Esophagus muscularis mucosa (tissue), 3 donors: ENCODE measurements around the gene UBE2G2.

Source experiments
- CTCF ChIP-seq, 3 experiments: fragments of 200-600 bp in 2 of 3; fragments of 450-650 bp in 1 of 3; sonication (generic) in 2 of 3; IDR thresholded peaks; one replicate each; pipeline ENCODE4 v1.5.1; 2017 to 2019; ENCODE audit warnings: antibody characterized with exemption in 3 of 3, mild to moderate bottlenecking in 2 of 3, moderate library complexity in 1 of 3
- POLR2A ChIP-seq: fragments of 450-650 bp; IDR thresholded peaks from one replicate; pipeline ENCODE4 v1.6.1; 2017; ENCODE audit warnings: antibody characterized with exemption, moderate library complexity, mild to moderate bottlenecking, low read depth
- POLR2AphosphoS5 ChIP-seq, 2 donors: sonication (generic); formaldehyde crosslinking; IDR thresholded peaks; one replicate each; pipeline ENCODE4 v1.6.1; 2017; ENCODE audit warnings: antibody characterized with exemption in 2 of 2

GRCh38 chr21:44833663-44834062 lies 32.0 kb upstream of the UBE2G2 start:
- TF ChIP-seq POLR2AphosphoS5 (IDR thresholded peaks at IDR 0.05) (no peak), CTCF (IDR thresholded peaks at IDR 0.05) (no peak), POLR2A (no peak)
